ENCODE measurements around the gene IPO4. TPM values are rescaled to one million over a fixed set of nuclear protein-coding genes. Genes with fewer than 3 reads are reported as not detected.

The IPO4 gene
- total RNA-seq, 1 experiment from 2014 or later = 116 TPM

GRCh38 chr14:24181371-24182077 is 7.1 kb downstream of the IPO4 start:
- Mint-ChIP-seq H3K4me3 (no peak overlapping the region), H3K27ac (no peak overlapping the region), H3K36me3 (ENCODE audit: insufficient read depth in 1 of 3, low read depth in 3 of 3) (peaks cover 44 to 92% (median 79%) of the 10 kb centered on the region in 3 experiments), H3K9me3 (no peaks in the 10 kb centered on the region), H3K4me1 (no peaks in the 10 kb centered on the region), H3K27me3 (ENCODE audit: low read depth) (no peaks in the 10 kb centered on the region; the same call in 1 of the 2 replicates)
- Histone ChIP-seq H3K4ac (ENCODE audit: low read depth, low read length) (no peak overlapping the region), H3K79me2 (ENCODE audit: insufficient read depth, low read length) (no peaks in the 10 kb centered on the region), H3K9me3 (ENCODE audit: control insufficient read depth, low read depth, low read length) (no peaks in the 10 kb centered on the region), H3K27ac (ENCODE audit: insufficient read length, low read depth, low read length) (no peak overlapping the region), H2BK120ac (ENCODE audit: low read depth, low read length, poor library complexity, severe bottlenecking) (no peak overlapping the region), H2AK5ac (ENCODE audit: insufficient read length, low read length) (no peak overlapping the region), H4K8ac (replicated peaks; ENCODE audit: insufficient read length, low read depth, low read length) (no peak overlapping the region), H2BK5ac (ENCODE audit: insufficient read length, low read length) (no peak overlapping the region), H3T11ph (ENCODE audit: low read length) (no peak overlapping the region), H2BK20ac (ENCODE audit: low read depth, low read length, poor library complexity, severe bottlenecking) (no peak overlapping the region), H3K4me2 (ENCODE audit: insufficient read depth, insufficient read length, low read length) (no peak overlapping the region), H3K23ac (ENCODE audit: insufficient read length, low read depth, low read length) (no peak overlapping the region), H4K5ac (ENCODE audit: insufficient read length, low read depth, low read length) (no peak overlapping the region), H3K9ac (ENCODE audit: extremely low read depth, insufficient read length, low read length) (no peak overlapping the region), H3K56ac (ENCODE audit: insufficient read length, low read depth, low read length) (no peak overlapping the region), H2BK15ac (ENCODE audit: low read depth, low read length) (no peak overlapping the region), H2AFZ (ENCODE audit: low read length) (no peak overlapping the region), H3K14ac (ENCODE audit: insufficient read depth, low read length) (no peak overlapping the region), H3K4me1 (ENCODE audit: insufficient read depth, low read length) (no peaks in the 10 kb centered on the region), H3K18ac (ENCODE audit: insufficient read length, low read depth, low read length) (no peak overlapping the region), H3K79me1 (ENCODE audit: insufficient read depth, low read depth, low read length, poor library complexity, severe bottlenecking) (no peaks in the 10 kb centered on the region), H4K20me1 (ENCODE audit: control insufficient read depth, insufficient read depth, insufficient read length) (no peaks in the 10 kb centered on the region), H2BK12ac (ENCODE audit: insufficient read length, low read depth, low read length) (no peak overlapping the region), H3K27me3 (ENCODE audit: insufficient read depth, low read length) (no peaks in the 10 kb centered on the region), H3K23me2 (ENCODE audit: insufficient read length, low read depth, low read length, poor library complexity, severe bottlenecking) (no peaks in the 10 kb centered on the region), H4K91ac (ENCODE audit: insufficient read length, low read depth, low read length) (no peak overlapping the region)
- DNase-seq = no peak
- no CpG with 5 or more reads among the region's 19 CpGs for WGBS (ENCODE audit: extremely low coverage, insufficient read length, low lambda C conversion rate)
- no peak for TF ChIP-seq CTCF (conservative IDR thresholded peaks at IDR 0.05)
